ENCODE measurements around the gene PON1.

The PON1 gene

DNA sequence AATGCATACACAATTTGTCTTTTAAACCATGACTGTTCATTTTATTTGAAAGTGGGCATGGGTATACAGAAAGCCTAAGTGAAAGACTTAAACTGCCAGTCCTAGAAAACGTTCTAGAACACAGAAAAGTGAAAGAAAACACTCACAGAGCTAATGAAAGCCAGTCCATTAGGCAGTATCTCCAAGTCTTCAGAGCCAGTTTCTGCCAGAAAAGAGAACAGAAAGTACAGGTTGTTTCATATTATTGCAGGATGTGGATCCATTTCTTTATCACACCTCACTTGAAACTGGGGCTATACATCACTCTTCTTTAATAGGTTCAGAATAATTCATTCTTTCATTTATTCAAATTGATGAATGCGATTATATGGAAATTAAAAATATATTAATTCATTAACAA lies 7.7 kb downstream of the PON1 start:
- H3K9me3 ChIP-seq (ENCODE audit: control insufficient read depth, low read depth, low read length) = no peaks in the 10 kb centered on the region
- H3K36me3 ChIP-seq (ENCODE audit: control insufficient read depth, low read depth, low read length) = no peaks in the 10 kb centered on the region
- H3K4me3 ChIP-seq (ENCODE audit: low read length) = no peak overlapping the region
- no peak overlapping the region for H3K27ac ChIP-seq (ENCODE audit: low read length)
- no peaks in the 10 kb centered on the region for H3K27me3 ChIP-seq (ENCODE audit: control insufficient read depth, insufficient read depth, low read length)
- H3K4me1 ChIP-seq (ENCODE audit: control insufficient read depth, low read depth, low read length) = no peaks in the 10 kb centered on the region
- no peak overlapping the region for H3K9ac ChIP-seq (ENCODE audit: low read length)

DNA sequence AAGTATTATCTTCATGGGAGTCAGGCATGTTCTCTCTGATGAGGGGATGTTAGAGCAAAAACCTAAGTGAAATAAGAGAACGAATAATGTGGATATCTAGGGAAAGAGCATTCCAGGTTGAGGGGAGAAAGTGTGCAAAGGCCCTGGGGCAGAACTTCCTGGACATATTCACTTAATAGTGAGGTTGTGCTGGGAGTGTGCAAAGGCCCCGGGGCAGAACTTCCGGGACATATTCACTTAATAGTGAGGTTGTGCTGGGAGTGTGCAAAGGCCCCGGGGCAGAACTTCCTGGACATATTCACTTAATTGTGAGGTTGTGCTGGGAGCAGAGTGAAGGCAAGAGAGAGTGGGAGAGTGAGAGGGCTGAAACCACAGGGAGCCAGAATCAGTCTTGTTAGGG lies 11.8 kb downstream of the PON1 start:
- H3K4me3 ChIP-seq (ENCODE audit: low read length) = no peak overlapping the region
- no peak overlapping the region for H3K9ac ChIP-seq (ENCODE audit: low read length)
- H3K27ac ChIP-seq (ENCODE audit: low read length) = no peak overlapping the region
- H3K36me3 ChIP-seq (ENCODE audit: control insufficient read depth, low read depth, low read length) = no peaks in the 10 kb centered on the region
- H3K27me3 ChIP-seq (ENCODE audit: control insufficient read depth, insufficient read depth, low read length) = no peaks in the 10 kb centered on the region
- H3K9me3 ChIP-seq (ENCODE audit: control insufficient read depth, low read depth, low read length) = no peaks in the 10 kb centered on the region
- H3K4me1 ChIP-seq (ENCODE audit: control insufficient read depth, low read depth, low read length) = no peaks in the 10 kb centered on the region

DNA sequence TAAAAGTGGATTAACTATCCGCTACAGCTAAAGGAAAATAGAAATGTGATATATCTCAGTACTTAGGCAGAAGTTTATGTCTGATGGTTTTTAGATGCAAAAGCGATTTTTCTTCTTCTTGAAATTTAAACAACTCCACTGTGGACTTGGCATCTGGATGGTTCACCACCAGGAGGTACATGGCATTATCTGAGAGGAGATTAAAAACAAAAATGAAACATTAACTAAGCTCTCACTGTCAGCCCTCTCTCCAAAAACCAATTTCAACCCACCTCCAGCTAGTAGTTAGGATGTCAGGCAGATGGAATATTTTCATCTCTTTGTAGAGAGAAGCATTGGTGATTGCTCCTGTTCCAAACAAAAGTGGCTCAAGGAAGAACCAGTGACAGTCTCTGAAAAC lies 12.9 kb downstream of the PON1 start:
- Histone ChIP-seq H3K4me1 (ENCODE audit: control insufficient read depth, low read depth, low read length) (no peaks in the 10 kb centered on the region), H3K27ac (ENCODE audit: low read length) (no peak overlapping the region), H3K9ac (ENCODE audit: low read length) (no peak overlapping the region), H3K27me3 (ENCODE audit: control insufficient read depth, insufficient read depth, low read length) (no peaks in the 10 kb centered on the region), H3K36me3 (ENCODE audit: control insufficient read depth, low read depth, low read length) (no peaks in the 10 kb centered on the region), H3K4me3 (ENCODE audit: low read length) (no peak overlapping the region), H3K9me3 (ENCODE audit: control insufficient read depth, low read depth, low read length) (no peaks in the 10 kb centered on the region)

DNA sequence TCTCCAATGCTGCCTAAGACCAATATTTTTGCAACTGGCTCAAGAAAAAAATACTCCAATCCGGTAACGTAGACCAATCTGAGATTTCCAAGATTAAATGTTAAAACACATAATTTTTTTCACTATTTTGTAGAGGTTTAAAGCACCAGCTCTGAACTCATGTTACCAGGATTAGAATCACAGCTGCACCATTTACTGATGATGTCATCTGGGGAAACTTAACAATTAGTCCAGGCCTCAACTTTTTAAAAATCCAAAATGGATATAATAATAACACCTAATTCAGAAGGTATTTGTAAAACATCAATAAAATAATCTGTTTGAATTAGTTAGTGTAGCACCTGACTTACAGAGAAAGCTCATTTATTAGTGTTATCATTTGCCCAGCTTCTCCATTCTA lies 14.4 kb downstream of the PON1 start:
- no peaks in the 10 kb centered on the region for H3K36me3 ChIP-seq (ENCODE audit: control insufficient read depth, low read depth, low read length)
- H3K27me3 ChIP-seq (ENCODE audit: control insufficient read depth, insufficient read depth, low read length) = no peaks in the 10 kb centered on the region
- H3K27ac ChIP-seq (ENCODE audit: low read length) = no peak overlapping the region
- H3K4me1 ChIP-seq (ENCODE audit: control insufficient read depth, low read depth, low read length) = no peaks in the 10 kb centered on the region
- no peaks in the 10 kb centered on the region for H3K9me3 ChIP-seq (ENCODE audit: control insufficient read depth, low read depth, low read length)
- H3K4me3 ChIP-seq (ENCODE audit: low read length) = no peak overlapping the region
- H3K9ac ChIP-seq (ENCODE audit: low read length) = no peak overlapping the region

DNA sequence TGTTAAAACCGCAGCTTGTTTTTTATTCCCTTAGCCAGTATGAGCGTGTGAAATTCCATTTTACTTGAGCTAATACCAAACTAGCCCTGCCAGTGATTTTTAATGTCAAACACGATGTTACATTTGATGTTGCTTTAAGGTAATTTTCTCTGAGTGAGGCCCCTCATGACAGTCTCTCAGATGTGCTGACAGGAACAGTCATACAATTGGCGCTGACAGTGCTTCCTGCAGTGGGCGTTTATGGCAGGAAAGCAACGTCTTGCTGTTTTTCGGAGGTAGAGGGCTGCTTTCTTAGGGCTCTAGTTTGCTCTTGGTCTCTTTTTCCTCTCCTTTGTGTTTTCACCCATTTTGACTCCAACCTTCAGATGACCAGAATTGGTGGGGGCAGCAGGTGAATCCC lies 19.3 kb downstream of the PON1 start:
- no peaks in the 10 kb centered on the region for H3K36me3 ChIP-seq (ENCODE audit: control insufficient read depth, low read depth, low read length)
- H3K27ac ChIP-seq (ENCODE audit: low read length) = no peak overlapping the region
- no peaks in the 10 kb centered on the region for H3K27me3 ChIP-seq (ENCODE audit: control insufficient read depth, insufficient read depth, low read length)
- H3K9me3 ChIP-seq (ENCODE audit: control insufficient read depth, low read depth, low read length) = no peaks in the 10 kb centered on the region
- no peak overlapping the region for H3K9ac ChIP-seq (ENCODE audit: low read length)
- no peak overlapping the region for H3K4me3 ChIP-seq (ENCODE audit: low read length)
- no peaks in the 10 kb centered on the region for H3K4me1 ChIP-seq (ENCODE audit: control insufficient read depth, low read depth, low read length)

DNA sequence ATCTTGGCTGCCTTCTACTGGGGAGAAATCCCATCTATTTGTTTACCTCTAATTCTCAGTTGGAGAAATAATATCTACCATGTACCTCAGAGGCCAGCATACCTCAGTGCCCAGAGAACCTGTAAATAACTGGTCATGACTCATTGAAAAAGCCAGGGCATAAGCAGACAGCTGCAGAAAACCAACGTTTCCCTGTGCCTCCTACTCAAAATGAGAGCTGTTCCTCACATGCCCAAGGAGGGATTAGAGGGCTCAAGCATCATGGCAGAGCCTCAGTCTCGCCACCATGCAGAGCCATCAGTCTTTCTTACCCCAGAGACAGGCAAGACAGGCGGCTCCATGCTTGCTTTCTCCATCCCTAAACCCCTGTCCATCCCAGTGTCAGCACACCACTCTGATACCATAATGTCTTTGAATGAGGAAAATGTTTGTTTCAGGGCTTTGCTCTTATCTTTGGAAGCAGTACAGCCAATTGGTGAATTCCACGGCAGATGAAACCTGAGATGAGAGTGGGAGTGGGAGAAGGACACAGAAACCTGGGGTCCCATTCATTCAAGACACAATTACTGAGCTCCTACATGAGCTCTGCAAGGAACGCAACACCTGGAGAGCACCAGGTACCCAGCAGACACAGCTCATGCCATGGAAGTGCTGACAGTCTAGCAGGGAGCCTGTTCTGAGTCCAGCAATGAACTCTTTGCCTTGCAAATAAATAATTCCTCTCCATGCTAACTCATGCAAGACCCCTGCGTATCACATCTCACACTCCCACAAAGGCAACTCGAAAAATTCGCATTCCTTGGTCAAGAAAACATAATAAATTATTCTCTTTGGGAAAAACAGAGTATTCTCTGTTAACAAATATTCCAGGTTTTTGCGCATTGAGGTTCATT lies 21.1 kb downstream of the PON1 start:
- no peak overlapping the region for H3K4me3 ChIP-seq (ENCODE audit: low read length)
- H3K27me3 ChIP-seq (ENCODE audit: control insufficient read depth, insufficient read depth, low read length) = no peaks in the 10 kb centered on the region
- no peak overlapping the region for H3K9ac ChIP-seq (ENCODE audit: low read length)
- H3K4me1 ChIP-seq (ENCODE audit: control insufficient read depth, low read depth, low read length) = no peaks in the 10 kb centered on the region
- H3K9me3 ChIP-seq (ENCODE audit: control insufficient read depth, low read depth, low read length) = no peaks in the 10 kb centered on the region
- no peaks in the 10 kb centered on the region for H3K36me3 ChIP-seq (ENCODE audit: control insufficient read depth, low read depth, low read length)
- H3K27ac ChIP-seq (ENCODE audit: low read length) = no peak overlapping the region

DNA sequence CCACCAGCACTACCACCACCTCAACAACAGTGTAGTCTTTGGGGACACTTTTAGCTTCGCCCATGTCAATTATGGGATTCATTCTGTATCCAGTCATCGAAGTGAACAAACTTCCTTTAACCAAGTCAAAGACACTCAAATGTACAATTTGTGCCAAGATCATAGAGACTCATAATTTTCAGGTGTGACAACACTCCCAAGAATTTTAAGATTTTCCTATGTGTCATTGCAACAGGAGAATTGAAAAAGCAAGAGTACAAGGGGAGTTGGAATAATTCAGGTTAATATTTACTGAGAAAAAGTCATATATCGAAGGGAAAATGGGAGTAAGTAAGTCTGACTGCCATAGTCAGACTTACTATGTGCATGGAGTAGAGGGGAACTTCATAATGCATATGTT lies 26.2 kb downstream of the PON1 start:
- Histone ChIP-seq H3K36me3 (ENCODE audit: control insufficient read depth, low read depth, low read length) (no peaks in the 10 kb centered on the region), H3K27me3 (ENCODE audit: control insufficient read depth, insufficient read depth, low read length) (no peaks in the 10 kb centered on the region), H3K9ac (ENCODE audit: low read length) (no peak overlapping the region), H3K4me1 (ENCODE audit: control insufficient read depth, low read depth, low read length) (no peaks in the 10 kb centered on the region), H3K9me3 (ENCODE audit: control insufficient read depth, low read depth, low read length) (no peaks in the 10 kb centered on the region), H3K4me3 (ENCODE audit: low read length) (no peak overlapping the region), H3K27ac (ENCODE audit: low read length) (no peak overlapping the region)

DNA sequence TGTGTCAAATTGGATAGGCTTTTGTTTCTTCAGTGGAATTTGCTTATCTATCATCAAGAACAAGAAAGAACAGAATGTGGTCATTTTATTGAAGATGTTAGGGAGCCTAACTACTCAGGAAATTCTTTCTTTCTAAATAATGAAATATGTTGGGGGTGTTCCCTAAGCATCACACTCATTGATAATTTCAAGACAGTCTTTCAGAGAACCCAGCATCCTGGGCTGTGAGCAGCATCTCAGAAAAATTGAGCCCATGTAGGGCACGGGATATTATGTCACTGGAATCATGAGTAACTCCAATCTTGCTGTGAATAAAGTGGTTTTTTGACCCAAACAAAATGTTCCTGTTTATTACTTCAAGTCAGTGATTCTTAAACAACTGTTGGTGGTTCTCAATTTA lies 27.3 kb downstream of the PON1 start:
- no peaks in the 10 kb centered on the region for H3K27me3 ChIP-seq (ENCODE audit: control insufficient read depth, insufficient read depth, low read length)
- no peaks in the 10 kb centered on the region for H3K36me3 ChIP-seq (ENCODE audit: control insufficient read depth, low read depth, low read length)
- no peak overlapping the region for H3K4me3 ChIP-seq (ENCODE audit: low read length)
- no peak overlapping the region for H3K9ac ChIP-seq (ENCODE audit: low read length)
- H3K9me3 ChIP-seq (ENCODE audit: control insufficient read depth, low read depth, low read length) = no peaks in the 10 kb centered on the region
- H3K27ac ChIP-seq (ENCODE audit: low read length) = no peak overlapping the region
- H3K4me1 ChIP-seq (ENCODE audit: control insufficient read depth, low read depth, low read length) = no peaks in the 10 kb centered on the region

DNA sequence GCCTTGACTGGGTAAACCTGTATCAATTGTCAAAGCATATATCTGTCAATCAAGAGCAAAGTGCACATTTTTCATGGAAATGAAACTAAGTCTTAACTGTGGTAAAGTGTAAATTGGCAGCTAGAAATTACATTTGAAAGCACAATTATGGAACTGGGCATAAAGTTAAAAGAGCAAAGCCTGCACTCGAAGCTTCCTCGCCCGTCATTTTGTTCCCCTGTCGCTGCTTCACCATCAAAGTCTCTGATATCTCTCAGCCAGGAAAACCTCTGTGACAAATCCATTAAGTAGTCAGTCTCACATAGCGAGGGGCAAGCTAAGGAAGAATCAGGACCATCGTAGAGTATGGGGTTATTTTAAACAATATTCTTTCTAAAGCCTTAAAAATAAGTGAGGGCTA lies 27.9 kb downstream of the PON1 start:
- no peaks in the 10 kb centered on the region for H3K27me3 ChIP-seq (ENCODE audit: control insufficient read depth, insufficient read depth, low read length)
- H3K4me3 ChIP-seq (ENCODE audit: low read length) = no peak overlapping the region
- H3K36me3 ChIP-seq (ENCODE audit: control insufficient read depth, low read depth, low read length) = no peaks in the 10 kb centered on the region
- no peaks in the 10 kb centered on the region for H3K9me3 ChIP-seq (ENCODE audit: control insufficient read depth, low read depth, low read length)
- no peak overlapping the region for H3K9ac ChIP-seq (ENCODE audit: low read length)
- no peaks in the 10 kb centered on the region for H3K4me1 ChIP-seq (ENCODE audit: control insufficient read depth, low read depth, low read length)
- H3K27ac ChIP-seq (ENCODE audit: low read length) = no peak overlapping the region

DNA sequence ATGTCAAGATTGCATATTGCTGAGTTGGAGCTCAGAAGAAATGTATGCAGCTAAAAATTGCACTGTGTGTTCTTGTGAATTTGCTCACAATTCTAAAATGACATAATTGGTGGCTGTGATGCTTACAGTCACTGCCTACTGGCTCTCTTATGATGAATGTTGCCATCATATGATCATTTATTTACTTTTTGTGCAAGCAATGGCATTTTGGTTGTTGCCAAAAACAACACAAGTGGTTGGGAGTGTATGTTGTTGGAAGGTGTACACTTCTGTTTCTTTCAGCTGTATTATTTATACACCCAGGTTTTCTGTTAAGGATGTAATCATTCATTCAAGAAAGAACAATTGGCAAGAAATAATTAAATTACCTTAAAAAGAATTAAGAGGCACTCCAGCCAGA lies 28.9 kb downstream of the PON1 start:
- no peaks in the 10 kb centered on the region for H3K4me1 ChIP-seq (ENCODE audit: control insufficient read depth, low read depth, low read length)
- H3K9ac ChIP-seq (ENCODE audit: low read length) = no peak overlapping the region
- H3K27me3 ChIP-seq (ENCODE audit: control insufficient read depth, insufficient read depth, low read length) = no peaks in the 10 kb centered on the region
- no peaks in the 10 kb centered on the region for H3K36me3 ChIP-seq (ENCODE audit: control insufficient read depth, low read depth, low read length)
- no peak overlapping the region for H3K27ac ChIP-seq (ENCODE audit: low read length)
- H3K4me3 ChIP-seq (ENCODE audit: low read length) = no peak overlapping the region
- no peaks in the 10 kb centered on the region for H3K9me3 ChIP-seq (ENCODE audit: control insufficient read depth, low read depth, low read length)

DNA sequence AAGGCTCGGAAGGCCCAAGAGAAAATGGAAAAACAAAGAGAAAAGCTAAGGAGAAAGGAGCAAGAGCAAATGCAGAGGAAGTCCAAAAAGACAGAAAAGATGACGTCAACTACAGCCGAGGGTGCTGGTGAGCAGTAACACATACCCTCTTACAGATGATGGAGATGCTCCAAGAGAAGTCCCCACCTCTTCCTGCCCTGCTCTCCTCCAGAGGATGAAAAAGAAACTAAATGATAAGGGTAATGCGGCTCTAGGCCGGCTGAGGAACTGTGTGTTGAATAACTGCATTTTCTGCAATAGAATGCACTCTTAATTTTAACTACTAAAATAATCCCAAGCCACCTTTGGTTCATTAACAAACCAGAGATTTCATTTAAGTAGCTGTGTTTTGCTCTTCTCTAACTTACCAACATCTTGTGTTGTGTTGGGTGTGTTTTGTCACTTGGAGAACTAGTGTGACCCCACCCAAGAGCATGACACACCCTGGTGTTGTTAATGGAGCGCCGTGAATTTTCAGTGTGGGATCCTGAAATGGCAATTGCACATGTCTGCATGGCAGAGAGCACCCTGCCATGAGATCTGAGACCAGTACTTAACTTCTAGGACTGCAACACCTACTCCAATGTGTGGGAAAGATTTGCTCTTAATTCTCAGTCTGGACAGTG lies 34.0 kb downstream of the PON1 start:
- no peak overlapping the region for H3K27ac ChIP-seq (ENCODE audit: low read length)

DNA sequence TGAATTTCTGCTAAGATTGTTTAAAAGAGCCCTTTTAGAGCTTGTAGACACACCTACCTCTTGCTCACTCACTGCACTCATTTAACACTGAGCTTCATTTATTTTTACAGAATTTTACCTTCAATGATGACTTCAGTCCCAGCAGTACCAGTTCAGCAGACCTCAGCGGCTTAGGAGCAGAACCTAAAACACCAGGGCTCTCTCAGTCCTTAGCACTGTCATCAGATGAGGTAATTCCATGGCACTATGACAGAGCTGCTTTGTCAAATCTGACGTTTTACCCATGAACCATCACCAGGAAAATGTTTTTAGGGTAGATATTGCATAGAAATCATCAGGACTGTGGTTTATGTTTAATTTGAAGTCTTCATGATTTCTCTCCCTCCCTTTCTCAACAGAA lies 38.2 kb downstream of the PON1 start:
- Histone ChIP-seq H3K4me3 (ENCODE audit: low read length) (no peak overlapping the region), H3K4me1 (ENCODE audit: control insufficient read depth, low read depth, low read length) (peaks cover 6% of the 10 kb centered on the region), H3K27ac (ENCODE audit: low read length) (no peak overlapping the region), H3K27me3 (ENCODE audit: control insufficient read depth, insufficient read depth, low read length) (no peaks in the 10 kb centered on the region), H3K9me3 (ENCODE audit: control insufficient read depth, low read depth, low read length) (no peaks in the 10 kb centered on the region), H3K9ac (ENCODE audit: low read length) (no peak overlapping the region), H3K36me3 (ENCODE audit: control insufficient read depth, low read depth, low read length) (peaks cover 2% of the 10 kb centered on the region)

More for the DNA sequence above, 34.0 kb downstream of the PON1 start:
- no peak overlapping the region for H3K4me3 ChIP-seq (ENCODE audit: low read length)
- peaks cover 6% of the 10 kb centered on the region for H3K4me1 ChIP-seq (ENCODE audit: control insufficient read depth, low read depth, low read length)
- H3K36me3 ChIP-seq (ENCODE audit: control insufficient read depth, low read depth, low read length) = peaks cover 2% of the 10 kb centered on the region
- no peak overlapping the region for H3K9ac ChIP-seq (ENCODE audit: low read length)
- no peaks in the 10 kb centered on the region for H3K9me3 ChIP-seq (ENCODE audit: control insufficient read depth, low read depth, low read length)
- H3K27me3 ChIP-seq (ENCODE audit: control insufficient read depth, insufficient read depth, low read length) = no peaks in the 10 kb centered on the region
